KMS-11 (cell line): ENCODE data around the gene MFSD6.
"Not testable (repeated sequence)": the region's sequence is repeated elsewhere in the genome, so short reads cannot be mapped to it uniquely, and the experiment has no call there.

Source experiments
- H2AFZ ChIP-seq: fragments of 200-600 bp; sonication (generic); 2 replicates; pipeline ENCODE4 v1.6.1; 2016; ENCODE audit warnings: antibody characterized with exemption, mixed run types, low read depth
- H3K27ac ChIP-seq: fragments of 200-600 bp; sonication (generic); 2 replicates; pipeline ENCODE4 v1.6.1; 2016; ENCODE audit warnings: mild to moderate bottlenecking, mixed run types
- H3K27me3 ChIP-seq: fragments of 200-600 bp; sonication (generic); 2 replicates; pipeline ENCODE4 v1.6.1; 2017; ENCODE audit warnings: mild to moderate bottlenecking, low read depth, mixed run types, moderate library complexity; ENCODE audit not compliant: insufficient read depth
- H3K36me3 ChIP-seq: fragments of 200-600 bp; sonication (generic); 2 replicates; pipeline ENCODE4 v1.6.1; 2017; ENCODE audit warnings: mild to moderate bottlenecking, mixed run types; ENCODE audit not compliant: insufficient read depth
- H3K4me1 ChIP-seq: fragments of 200-600 bp; sonication (generic); 2 replicates; pipeline ENCODE4 v1.6.1; 2016; ENCODE audit warnings: mild to moderate bottlenecking, low read depth, mixed run types; ENCODE audit not compliant: poor library complexity, severe bottlenecking
- H3K4me2 ChIP-seq: fragments of 200-600 bp; sonication (generic); 2 replicates; pipeline ENCODE4 v1.7.0; 2016; ENCODE audit warnings: mild to moderate bottlenecking, mixed run types
- H3K4me3 ChIP-seq: fragments of 200-600 bp; sonication (generic); IDR thresholded peaks from 2 replicates; pipeline ENCODE4 v1.6.1; 2017; ENCODE audit warnings: low read depth, low read length, mixed read lengths; ENCODE audit not compliant: insufficient read depth
- H3K79me2 ChIP-seq: fragments of 200-600 bp; sonication (generic); 2 replicates; pipeline ENCODE4 v1.6.1; 2016; ENCODE audit warnings: low read depth, mixed run types; ENCODE audit not compliant: insufficient read depth
- H3K9ac ChIP-seq: fragments of 200-600 bp; sonication (generic); 2 replicates; pipeline ENCODE4 v1.6.1; 2016; ENCODE audit warnings: mild to moderate bottlenecking, mixed run types
- H4K20me1 ChIP-seq: fragments of 200-600 bp; sonication (generic); 2 replicates; pipeline ENCODE4 v1.6.1; 2016; ENCODE audit warnings: mild to moderate bottlenecking, mixed run types; ENCODE audit not compliant: insufficient read depth
- TF ChIP-seq, protein P1 (sequence below): fragments of 200-600 bp; sonication (generic); conservative IDR thresholded peaks from 2 replicates; pipeline ENCODE4 v1.6.1; 2017; ENCODE audit warnings: low read depth, mild to moderate bottlenecking, antibody characterized with exemption, low read length, moderate library complexity, mixed read lengths

The MFSD6 gene

DNA sequence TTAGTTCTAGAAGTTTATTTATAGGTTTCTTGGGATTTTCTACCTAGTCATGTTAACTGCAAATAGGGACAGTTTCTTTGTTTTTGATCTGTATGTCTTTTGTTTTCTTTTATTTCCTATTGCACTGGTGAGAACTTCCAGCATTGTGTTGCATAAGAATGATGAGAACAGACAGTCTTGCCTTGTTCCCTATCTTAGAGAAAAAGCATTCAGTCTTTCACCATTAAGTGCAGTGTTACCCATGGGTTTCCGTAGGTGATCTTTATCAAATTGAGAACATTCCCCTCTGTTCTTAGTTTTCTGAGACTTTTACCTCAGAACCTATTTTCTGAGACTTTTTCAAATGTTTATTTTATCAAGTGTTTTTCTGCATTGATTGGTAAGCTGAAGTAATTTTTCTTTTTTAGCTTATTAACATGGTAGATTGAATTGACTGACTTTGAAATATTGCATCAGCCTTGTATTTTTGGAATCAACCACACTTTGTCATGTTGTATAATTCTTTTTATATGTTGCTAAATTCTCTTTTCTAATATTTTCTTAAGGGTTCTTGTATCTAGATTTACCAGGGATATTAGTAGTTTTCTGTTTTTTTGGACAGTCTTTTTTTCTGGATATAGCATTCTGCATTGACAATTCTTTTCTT is 17.2 kb downstream of the MFSD6 start:
- Histone ChIP-seq H3K27me3 (no peaks in the 10 kb centered on the region), H3K9ac (no peak overlapping the region), H3K79me2 (no peaks in the 10 kb centered on the region), H3K4me1 (peaks cover 15% of the 10 kb centered on the region), H3K4me3 (no peak overlapping the region), H4K20me1 (no peaks in the 10 kb centered on the region), H3K36me3 (no peaks in the 10 kb centered on the region), H2AFZ (no peak overlapping the region), H3K27ac (no peak overlapping the region), H3K4me2 (no peak overlapping the region)
- TF ChIP-seq, protein P1, sequence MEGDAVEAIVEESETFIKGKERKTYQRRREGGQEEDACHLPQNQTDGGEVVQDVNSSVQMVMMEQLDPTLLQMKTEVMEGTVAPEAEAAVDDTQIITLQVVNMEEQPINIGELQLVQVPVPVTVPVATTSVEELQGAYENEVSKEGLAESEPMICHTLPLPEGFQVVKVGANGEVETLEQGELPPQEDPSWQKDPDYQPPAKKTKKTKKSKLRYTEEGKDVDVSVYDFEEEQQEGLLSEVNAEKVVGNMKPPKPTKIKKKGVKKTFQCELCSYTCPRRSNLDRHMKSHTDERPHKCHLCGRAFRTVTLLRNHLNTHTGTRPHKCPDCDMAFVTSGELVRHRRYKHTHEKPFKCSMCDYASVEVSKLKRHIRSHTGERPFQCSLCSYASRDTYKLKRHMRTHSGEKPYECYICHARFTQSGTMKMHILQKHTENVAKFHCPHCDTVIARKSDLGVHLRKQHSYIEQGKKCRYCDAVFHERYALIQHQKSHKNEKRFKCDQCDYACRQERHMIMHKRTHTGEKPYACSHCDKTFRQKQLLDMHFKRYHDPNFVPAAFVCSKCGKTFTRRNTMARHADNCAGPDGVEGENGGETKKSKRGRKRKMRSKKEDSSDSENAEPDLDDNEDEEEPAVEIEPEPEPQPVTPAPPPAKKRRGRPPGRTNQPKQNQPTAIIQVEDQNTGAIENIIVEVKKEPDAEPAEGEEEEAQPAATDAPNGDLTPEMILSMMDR = no peak

DNA sequence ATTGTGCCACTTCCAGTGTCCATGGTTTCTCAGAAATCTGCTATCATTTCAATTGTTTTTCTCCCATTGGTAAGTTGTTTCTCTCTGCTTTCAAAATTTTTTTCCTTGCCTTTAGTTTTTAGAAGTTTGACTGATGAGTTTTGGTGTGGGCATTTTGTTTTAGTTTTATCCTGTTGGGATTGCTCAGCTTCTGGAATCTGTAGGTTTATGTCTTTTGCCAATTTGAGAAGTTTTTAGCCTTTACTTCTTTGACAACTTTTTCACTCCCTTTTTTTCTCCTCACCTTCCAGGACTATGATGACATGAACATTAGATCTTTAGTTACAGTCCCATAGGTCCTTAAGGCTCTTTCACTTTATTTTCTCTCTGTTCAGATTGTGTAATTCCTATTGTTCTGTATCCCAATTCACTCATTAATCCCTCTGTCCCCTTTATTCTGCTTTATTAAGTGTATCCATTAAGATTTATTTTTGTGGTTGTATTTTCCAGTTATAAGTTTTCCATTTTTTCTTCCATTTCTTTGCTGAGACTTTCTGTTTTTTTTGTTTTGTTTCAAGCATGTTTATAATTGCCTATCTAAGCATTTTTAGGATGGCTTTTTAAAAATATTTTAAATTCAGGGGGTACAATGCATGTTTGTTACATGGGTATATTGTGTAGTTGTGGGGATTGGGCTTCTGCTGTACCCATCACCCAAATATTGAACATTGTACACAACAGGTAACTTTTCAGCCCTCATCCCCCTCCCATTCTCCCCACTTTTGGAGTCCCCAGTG is 17.9 kb downstream of the MFSD6 start:
- no peak overlapping the region for H3K27ac ChIP-seq
- H4K20me1 ChIP-seq = no peaks in the 10 kb centered on the region
- TF ChIP-seq, protein P1 = no peak
- no peaks in the 10 kb centered on the region for H3K79me2 ChIP-seq
- no peak overlapping the region for H3K9ac ChIP-seq
- no peak overlapping the region for H3K4me3 ChIP-seq
- H3K4me1 ChIP-seq = peaks cover 12% of the 10 kb centered on the region
- H2AFZ ChIP-seq = no peak overlapping the region
- H3K36me3 ChIP-seq = no peaks in the 10 kb centered on the region
- H3K4me2 ChIP-seq = no peak overlapping the region
- H3K27me3 ChIP-seq = no peaks in the 10 kb centered on the region

DNA sequence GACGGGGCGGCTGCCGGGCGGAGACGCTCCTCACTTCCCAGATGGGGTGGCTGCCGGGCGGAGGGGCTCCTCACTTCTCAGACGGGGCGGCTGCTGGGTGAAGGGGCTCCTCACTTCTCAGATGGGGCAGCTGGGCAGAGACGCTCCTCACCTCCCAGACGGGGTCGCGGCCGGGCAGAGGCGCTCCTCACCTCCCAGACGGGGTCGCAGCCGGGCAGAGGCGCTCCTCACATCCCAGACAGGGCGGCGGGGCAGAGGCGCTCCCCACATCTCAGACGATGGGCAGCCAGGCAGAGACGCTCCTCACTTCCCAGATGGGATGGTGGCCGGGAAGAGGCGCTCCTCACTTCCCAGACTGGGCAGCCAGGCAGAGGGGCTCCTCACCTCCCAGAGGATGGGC is 22.7 kb downstream of the MFSD6 start:
- H3K27ac ChIP-seq, H3K4me3 ChIP-seq, H3K27me3 ChIP-seq, H3K36me3 ChIP-seq, H2AFZ ChIP-seq, H3K9ac ChIP-seq, H4K20me1 ChIP-seq, H3K4me2 ChIP-seq, H3K79me2 ChIP-seq: not testable (repeated sequence)
- peaks cover 24% of the 10 kb centered on the region for H3K4me1 ChIP-seq

DNA sequence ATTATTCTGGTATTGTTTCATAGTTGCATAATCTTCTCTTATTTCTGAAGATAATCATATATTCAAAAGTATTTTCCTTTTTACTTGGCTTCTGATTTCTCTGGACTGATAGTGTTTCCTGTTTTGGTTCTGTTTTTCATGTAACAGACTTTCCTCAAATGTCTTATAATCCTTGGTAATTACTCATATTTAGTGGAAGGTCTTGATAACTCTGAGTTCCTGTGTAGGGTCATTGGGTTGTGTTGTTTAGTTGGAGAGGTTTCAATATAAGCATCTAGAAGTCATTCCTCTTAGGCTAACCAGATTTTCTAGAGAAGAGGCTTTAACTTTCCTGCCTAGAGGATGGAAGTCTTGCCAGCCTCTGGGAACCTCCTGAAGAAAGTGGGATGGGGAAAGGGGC is 23.8 kb downstream of the MFSD6 start:
- Histone ChIP-seq H4K20me1 (no peaks in the 10 kb centered on the region), H3K36me3 (no peaks in the 10 kb centered on the region), H3K27ac (no peak overlapping the region), H3K4me2 (no peak overlapping the region), H2AFZ (no peak overlapping the region), H3K4me1 (peaks cover 20% of the 10 kb centered on the region), H3K79me2 (no peaks in the 10 kb centered on the region), H3K9ac (no peak overlapping the region), H3K27me3 (no peaks in the 10 kb centered on the region), H3K4me3 (no peak overlapping the region)
- TF ChIP-seq, protein P1 = no peak
